GM23338 (cell line): ENCODE measurements around the gene SCFD2. TPM values are rescaled to one million over a fixed set of nuclear protein-coding genes. Genes with fewer than 3 reads are reported as not detected.
"Not testable (repeated sequence)": the region's sequence is repeated elsewhere in the genome, so short reads cannot be mapped to it uniquely, and the experiment has no call there.

Experiments
- ATAC-seq: fragments of 200-7000 bp; cut with Tn5 transposase; 3 replicates; pipeline ENCODE4 v1.9.1; 2020
- DNase-seq: peaks from one replicate; pipeline ENCODE4 v3.0.0-alpha.2; 2015; ENCODE audit warnings: low spot score
- H2AFZ ChIP-seq: fragments of 200-600 bp; sonication (generic); 2 replicates; pipeline ENCODE4 v1.8.0; 2016; ENCODE audit warnings: antibody characterized with exemption, mild to moderate bottlenecking, moderate library complexity
- H3F3A ChIP-seq: fragments of 200-600 bp; sonication (generic); replicated peaks from 2 replicates; pipeline ENCODE4 v1.8.0; 2017; ENCODE audit warnings: antibody characterized with exemption, mixed run types, low read depth
- H3K27ac ChIP-seq: fragments of 200-600 bp; sonication (generic); 2 replicates; pipeline ENCODE4 v1.6.1; 2016; ENCODE audit warnings: low read depth
- H3K27me3 ChIP-seq: fragments of 200-600 bp; sonication (generic); 2 replicates; pipeline ENCODE4 v1.8.0; 2016; ENCODE audit warnings: mild to moderate bottlenecking, mixed run types, moderate library complexity; ENCODE audit not compliant: insufficient read depth
- H3K36me3 ChIP-seq: fragments of 200-600 bp; sonication (generic); 2 replicates; pipeline ENCODE4 v1.8.0; 2016; ENCODE audit warnings: mild to moderate bottlenecking; ENCODE audit not compliant: insufficient read depth
- H3K4me1 ChIP-seq: fragments of 200-600 bp; sonication (generic); 2 replicates; pipeline ENCODE4 v1.8.0; 2016; ENCODE audit warnings: mild to moderate bottlenecking, moderate library complexity; ENCODE audit not compliant: insufficient read depth
- H3K4me2 ChIP-seq: fragments of 200-600 bp; sonication (generic); 2 replicates; pipeline ENCODE4 v1.7.1; 2017; ENCODE audit warnings: mixed run types
- H3K4me3 ChIP-seq: fragments of 200-600 bp; sonication (generic); 2 replicates; pipeline ENCODE4 v1.6.1; 2016; ENCODE audit warnings: mixed run types
- H3K79me2 ChIP-seq: fragments of 200-600 bp; sonication (generic); replicated peaks from 2 replicates; pipeline ENCODE4 v1.8.0; 2017; ENCODE audit warnings: mild to moderate bottlenecking; ENCODE audit not compliant: insufficient read depth
- H3K9me2 ChIP-seq: fragments of 200-600 bp; sonication (generic); 2 replicates; pipeline ENCODE4 v1.8.0; 2017; ENCODE audit not compliant: insufficient read depth
- H4K20me1 ChIP-seq: fragments of 200-600 bp; sonication (generic); replicated peaks from 2 replicates; pipeline ENCODE4 v1.8.0; 2017; ENCODE audit warnings: mild to moderate bottlenecking; ENCODE audit not compliant: insufficient read depth
- H3K27ac Mint-ChIP-seq: 2 replicates; pipeline ENCODE4 v1.8.0; 2020; ENCODE audit warnings: inconsistent platforms, mild to moderate bottlenecking, moderate library complexity, mixed read lengths
- H3K27me3 Mint-ChIP-seq: 3 replicates; pipeline ENCODE4 v1.8.0; 2022; ENCODE audit warnings: low read depth, mild to moderate bottlenecking, moderate library complexity, mixed read lengths, inconsistent platforms; ENCODE audit not compliant: insufficient read depth, poor library complexity
- H3K36me3 Mint-ChIP-seq: 3 replicates; pipeline ENCODE4 v1.8.0; 2021; ENCODE audit warnings: low read depth, mild to moderate bottlenecking, inconsistent platforms, moderate library complexity, mixed read lengths
- H3K4me1 Mint-ChIP-seq: 3 replicates; pipeline ENCODE4 v1.8.0; 2020; ENCODE audit warnings: mild to moderate bottlenecking, inconsistent platforms, mixed read lengths
- H3K4me3 Mint-ChIP-seq: 3 replicates; pipeline ENCODE4 v1.8.0; 2021; ENCODE audit warnings: moderate library complexity, mild to moderate bottlenecking, inconsistent platforms, mixed read lengths
- H3K9me3 Mint-ChIP-seq: 3 replicates; pipeline ENCODE4 v1.8.0; 2020; ENCODE audit warnings: moderate library complexity, mild to moderate bottlenecking, inconsistent platforms, mixed read lengths
- ZNF331 ChIP-seq: fragments of 250-450 bp; sonication (Bioruptor Pico); IDR thresholded peaks from 2 replicates; pipeline ENCODE4 v1.5.0; 2020; ENCODE audit warnings: low read depth, mild to moderate bottlenecking, moderate library complexity
- polyA plus RNA-seq: library from polyadenylated mRNA; unstranded; fragments of >200 nt; fragmentation: Nextera tagmentation; extraction: Ambion mirVana; gene quantifications from 2 replicates; pipeline ENCODE4 v1.2.1, GENCODE V29; 2016
- total RNA-seq: library from RNA; depleted of rRNA; stranded (reverse); fragments of >200 nt; shearing (Covaris generic); gene quantifications from 2 replicates; pipeline ENCODE4 v1.2.3, GENCODE V29; 2014
- TF ChIP-seq, protein P1 (sequence below): fragments of 250-450 bp; sonication (Bioruptor Pico); IDR thresholded peaks from 2 replicates; pipeline ENCODE4 v1.5.0; 2020; ENCODE audit warnings: mild to moderate bottlenecking, moderate library complexity
- TF ChIP-seq, protein P2 (sequence below): IDR thresholded peaks from one replicate; pipeline ENCODE4 v1.6.1; 2018; ENCODE audit warnings: antibody characterized with exemption; ENCODE audit not compliant: unreplicated experiment

Gene SCFD2
- total and polyA plus RNA-seq, 2 experiments from 2014 or later: 5.7 to 17.5 TPM

DNA sequence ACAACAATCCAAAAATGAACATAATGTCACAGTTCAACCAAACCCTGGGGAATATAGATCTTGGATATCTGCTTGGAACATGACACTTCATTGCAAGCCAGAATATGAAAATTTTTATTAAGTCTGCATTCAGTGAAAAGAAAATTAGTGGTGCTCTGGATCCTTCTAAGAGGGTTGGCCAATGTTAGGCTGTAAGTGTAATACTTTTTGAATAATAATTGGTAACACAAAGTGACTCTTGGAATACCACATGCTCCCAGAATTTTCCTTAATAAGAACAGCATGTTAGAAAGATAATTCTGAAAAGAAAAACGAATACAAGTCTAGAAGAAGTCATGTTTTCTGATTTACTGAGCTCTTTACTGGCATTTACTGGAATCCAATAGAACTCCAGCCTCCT lies 328.0 kb downstream of the SCFD2 start:
- Mint-ChIP-seq H3K36me3 (peaks cover 16% of the 10 kb centered on the region; the same call in 2 of the 3 replicates), H3K27me3 (no peaks in the 10 kb centered on the region), H3K27ac (no peak overlapping the region), H3K9me3 (peaks cover 21% of the 10 kb centered on the region), H3K4me3 (no peak overlapping the region), H3K4me1 (no peaks in the 10 kb centered on the region)
- H3K27ac ChIP-seq: no peak overlapping the region
- H3K4me3 ChIP-seq: no peak overlapping the region
- no peaks in the 10 kb centered on the region for H3K36me3 ChIP-seq
- no peak overlapping the region for H2AFZ ChIP-seq
- no peaks in the 10 kb centered on the region for H3K27me3 ChIP-seq
- no peaks in the 10 kb centered on the region for H3K4me1 ChIP-seq
- TF ChIP-seq ZNF331 (CRISPR knock-in tag): no peak
- TF ChIP-seq, protein P1, sequence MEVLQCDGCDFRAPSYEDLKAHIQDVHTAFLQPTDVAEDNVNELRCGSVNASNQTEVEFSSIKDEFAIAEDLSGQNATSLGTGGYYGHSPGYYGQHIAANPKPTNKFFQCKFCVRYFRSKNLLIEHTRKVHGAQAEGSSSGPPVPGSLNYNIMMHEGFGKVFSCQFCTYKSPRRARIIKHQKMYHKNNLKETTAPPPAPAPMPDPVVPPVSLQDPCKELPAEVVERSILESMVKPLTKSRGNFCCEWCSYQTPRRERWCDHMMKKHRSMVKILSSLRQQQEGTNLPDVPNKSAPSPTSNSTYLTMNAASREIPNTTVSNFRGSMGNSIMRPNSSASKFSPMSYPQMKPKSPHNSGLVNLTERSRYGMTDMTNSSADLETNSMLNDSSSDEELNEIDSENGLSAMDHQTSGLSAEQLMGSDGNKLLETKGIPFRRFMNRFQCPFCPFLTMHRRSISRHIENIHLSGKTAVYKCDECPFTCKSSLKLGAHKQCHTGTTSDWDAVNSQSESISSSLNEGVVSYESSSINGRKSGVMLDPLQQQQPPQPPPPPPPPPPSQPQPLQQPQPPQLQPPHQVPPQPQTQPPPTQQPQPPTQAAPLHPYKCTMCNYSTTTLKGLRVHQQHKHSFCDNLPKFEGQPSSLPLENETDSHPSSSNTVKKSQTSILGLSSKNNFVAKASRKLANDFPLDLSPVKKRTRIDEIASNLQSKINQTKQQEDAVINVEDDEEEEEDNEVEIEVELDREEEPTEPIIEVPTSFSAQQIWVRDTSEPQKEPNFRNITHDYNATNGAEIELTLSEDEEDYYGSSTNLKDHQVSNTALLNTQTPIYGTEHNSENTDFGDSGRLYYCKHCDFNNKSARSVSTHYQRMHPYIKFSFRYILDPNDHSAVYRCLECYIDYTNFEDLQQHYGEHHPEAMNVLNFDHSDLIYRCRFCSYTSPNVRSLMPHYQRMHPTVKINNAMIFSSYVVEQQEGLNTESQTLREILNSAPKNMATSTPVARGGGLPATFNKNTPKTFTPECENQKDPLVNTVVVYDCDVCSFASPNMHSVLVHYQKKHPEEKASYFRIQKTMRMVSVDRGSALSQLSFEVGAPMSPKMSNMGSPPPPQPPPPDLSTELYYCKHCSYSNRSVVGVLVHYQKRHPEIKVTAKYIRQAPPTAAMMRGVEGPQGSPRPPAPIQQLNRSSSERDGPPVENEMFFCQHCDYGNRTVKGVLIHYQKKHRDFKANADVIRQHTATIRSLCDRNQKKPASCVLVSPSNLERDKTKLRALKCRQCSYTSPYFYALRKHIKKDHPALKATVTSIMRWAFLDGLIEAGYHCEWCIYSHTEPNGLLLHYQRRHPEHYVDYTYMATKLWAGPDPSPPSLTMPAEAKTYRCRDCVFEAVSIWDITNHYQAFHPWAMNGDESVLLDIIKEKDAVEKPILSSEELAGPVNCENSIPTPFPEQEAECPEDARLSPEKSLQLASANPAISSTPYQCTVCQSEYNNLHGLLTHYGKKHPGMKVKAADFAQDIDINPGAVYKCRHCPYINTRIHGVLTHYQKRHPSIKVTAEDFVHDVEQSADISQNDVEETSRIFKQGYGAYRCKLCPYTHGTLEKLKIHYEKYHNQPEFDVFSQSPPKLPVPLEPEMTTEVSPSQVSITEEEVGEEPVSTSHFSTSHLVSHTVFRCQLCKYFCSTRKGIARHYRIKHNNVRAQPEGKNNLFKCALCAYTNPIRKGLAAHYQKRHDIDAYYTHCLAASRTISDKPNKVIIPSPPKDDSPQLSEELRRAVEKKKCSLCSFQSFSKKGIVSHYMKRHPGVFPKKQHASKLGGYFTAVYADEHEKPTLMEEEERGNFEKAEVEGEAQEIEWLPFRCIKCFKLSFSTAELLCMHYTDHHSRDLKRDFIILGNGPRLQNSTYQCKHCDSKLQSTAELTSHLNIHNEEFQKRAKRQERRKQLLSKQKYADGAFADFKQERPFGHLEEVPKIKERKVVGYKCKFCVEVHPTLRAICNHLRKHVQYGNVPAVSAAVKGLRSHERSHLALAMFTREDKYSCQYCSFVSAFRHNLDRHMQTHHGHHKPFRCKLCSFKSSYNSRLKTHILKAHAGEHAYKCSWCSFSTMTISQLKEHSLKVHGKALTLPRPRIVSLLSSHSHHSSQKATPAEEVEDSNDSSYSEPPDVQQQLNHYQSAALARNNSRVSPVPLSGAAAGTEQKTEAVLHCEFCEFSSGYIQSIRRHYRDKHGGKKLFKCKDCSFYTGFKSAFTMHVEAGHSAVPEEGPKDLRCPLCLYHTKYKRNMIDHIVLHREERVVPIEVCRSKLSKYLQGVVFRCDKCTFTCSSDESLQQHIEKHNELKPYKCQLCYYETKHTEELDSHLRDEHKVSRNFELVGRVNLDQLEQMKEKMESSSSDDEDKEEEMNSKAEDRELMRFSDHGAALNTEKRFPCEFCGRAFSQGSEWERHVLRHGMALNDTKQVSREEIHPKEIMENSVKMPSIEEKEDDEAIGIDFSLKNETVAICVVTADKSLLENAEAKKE (CRISPR knock-in tag): no peak
- TF ChIP-seq, protein P2, sequence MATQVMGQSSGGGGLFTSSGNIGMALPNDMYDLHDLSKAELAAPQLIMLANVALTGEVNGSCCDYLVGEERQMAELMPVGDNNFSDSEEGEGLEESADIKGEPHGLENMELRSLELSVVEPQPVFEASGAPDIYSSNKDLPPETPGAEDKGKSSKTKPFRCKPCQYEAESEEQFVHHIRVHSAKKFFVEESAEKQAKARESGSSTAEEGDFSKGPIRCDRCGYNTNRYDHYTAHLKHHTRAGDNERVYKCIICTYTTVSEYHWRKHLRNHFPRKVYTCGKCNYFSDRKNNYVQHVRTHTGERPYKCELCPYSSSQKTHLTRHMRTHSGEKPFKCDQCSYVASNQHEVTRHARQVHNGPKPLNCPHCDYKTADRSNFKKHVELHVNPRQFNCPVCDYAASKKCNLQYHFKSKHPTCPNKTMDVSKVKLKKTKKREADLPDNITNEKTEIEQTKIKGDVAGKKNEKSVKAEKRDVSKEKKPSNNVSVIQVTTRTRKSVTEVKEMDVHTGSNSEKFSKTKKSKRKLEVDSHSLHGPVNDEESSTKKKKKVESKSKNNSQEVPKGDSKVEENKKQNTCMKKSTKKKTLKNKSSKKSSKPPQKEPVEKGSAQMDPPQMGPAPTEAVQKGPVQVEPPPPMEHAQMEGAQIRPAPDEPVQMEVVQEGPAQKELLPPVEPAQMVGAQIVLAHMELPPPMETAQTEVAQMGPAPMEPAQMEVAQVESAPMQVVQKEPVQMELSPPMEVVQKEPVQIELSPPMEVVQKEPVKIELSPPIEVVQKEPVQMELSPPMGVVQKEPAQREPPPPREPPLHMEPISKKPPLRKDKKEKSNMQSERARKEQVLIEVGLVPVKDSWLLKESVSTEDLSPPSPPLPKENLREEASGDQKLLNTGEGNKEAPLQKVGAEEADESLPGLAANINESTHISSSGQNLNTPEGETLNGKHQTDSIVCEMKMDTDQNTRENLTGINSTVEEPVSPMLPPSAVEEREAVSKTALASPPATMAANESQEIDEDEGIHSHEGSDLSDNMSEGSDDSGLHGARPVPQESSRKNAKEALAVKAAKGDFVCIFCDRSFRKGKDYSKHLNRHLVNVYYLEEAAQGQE: no peak
- H3K4me2 ChIP-seq: no peak overlapping the region
- no peak for ATAC-seq
- H3F3A ChIP-seq: no peaks in the 10 kb centered on the region
- DNase-seq: no peak
- no peaks in the 10 kb centered on the region for H3K9me2 ChIP-seq
- no peaks in the 10 kb centered on the region for H4K20me1 ChIP-seq
- H3K79me2 ChIP-seq: no peaks in the 10 kb centered on the region

DNA sequence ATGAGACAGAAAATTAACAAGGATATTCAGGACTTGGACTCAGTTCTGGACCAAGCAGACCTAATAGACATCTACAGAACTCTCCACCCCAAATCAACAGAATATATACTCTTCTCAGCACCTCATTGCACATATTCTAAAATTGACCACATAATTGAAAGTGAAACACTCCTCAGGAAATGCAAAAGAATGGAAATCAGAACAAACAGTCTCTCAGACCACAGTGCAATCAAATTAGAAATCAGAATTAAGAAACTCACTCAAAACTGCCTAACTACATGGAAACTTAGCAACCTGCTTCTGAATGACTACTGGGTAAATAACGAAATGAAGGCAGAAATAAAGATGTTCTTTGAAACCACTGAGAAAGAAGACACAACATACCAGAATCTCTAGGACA lies 333.0 kb downstream of the SCFD2 start:
- H3K9me2 ChIP-seq, H3K27me3 ChIP-seq, H3K4me3 ChIP-seq, H3K4me2 ChIP-seq, H3K36me3 ChIP-seq, H3K27ac Mint-ChIP-seq, H3K27ac ChIP-seq, H3F3A ChIP-seq, H2AFZ ChIP-seq, H3K27me3 Mint-ChIP-seq, ATAC-seq, H3K4me3 Mint-ChIP-seq, H3K4me1 ChIP-seq, H4K20me1 ChIP-seq, H3K79me2 ChIP-seq, DNase-seq, H3K4me1 Mint-ChIP-seq: not testable (repeated sequence)
- Mint-ChIP-seq H3K9me3 (peaks cover 21% of the 10 kb centered on the region), H3K36me3 (peaks cover 16% of the 10 kb centered on the region; the same call in 2 of the 3 replicates)
